Embryonic facial prominence (tissue), 1 donor: ENCODE results near the gene PRDM11.

ENCODE experiments used
- DNase-seq: peaks from one replicate; pipeline ENCODE4 v3.0.0-alpha.2; 2016; ENCODE audit errors: extremely low spot score

PRDM11 gene

DNA sequence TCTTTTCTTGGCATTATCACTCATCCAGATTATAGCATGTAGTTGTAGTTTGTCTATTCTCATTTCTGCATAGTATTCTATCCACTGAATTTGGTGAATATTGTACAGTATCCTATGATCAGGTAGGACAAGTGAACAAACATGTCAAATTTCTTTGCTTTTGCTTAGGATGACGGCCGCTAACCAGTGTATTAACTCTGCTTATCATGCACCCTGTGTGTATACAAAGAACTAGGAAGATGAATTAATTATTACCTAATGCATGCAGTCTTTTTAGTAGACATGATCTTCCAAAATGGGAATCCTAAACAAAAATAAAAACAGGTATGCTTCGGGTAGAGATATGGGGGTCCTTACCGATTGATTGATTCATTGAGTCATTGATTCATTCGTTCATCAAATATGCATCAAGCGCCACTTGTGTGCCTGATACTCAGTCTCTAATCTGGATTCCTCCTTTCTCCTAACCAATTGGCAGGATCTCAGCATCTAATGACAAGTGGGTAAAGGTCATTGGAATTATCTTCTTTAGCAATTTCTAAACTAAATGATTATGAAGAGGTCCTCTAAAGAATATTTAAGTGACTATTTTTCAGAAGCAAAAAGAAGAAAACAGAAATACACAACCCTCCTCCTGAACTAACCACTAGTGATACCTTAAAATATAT lies 27.9 kb downstream of the PRDM11 start:
- DNase-seq: no peak

GRCh38 chr11:45174963-45175362 lies 28.5 kb downstream of the PRDM11 start:
- no peak for DNase-seq

GRCh38 chr11:45176996-45177395 lies 30.6 kb downstream of the PRDM11 start:
- DNase-seq: no peak

GRCh38 chr11:45178223-45178622 lies 31.8 kb downstream of the PRDM11 start:
- DNase-seq: no peak

DNA sequence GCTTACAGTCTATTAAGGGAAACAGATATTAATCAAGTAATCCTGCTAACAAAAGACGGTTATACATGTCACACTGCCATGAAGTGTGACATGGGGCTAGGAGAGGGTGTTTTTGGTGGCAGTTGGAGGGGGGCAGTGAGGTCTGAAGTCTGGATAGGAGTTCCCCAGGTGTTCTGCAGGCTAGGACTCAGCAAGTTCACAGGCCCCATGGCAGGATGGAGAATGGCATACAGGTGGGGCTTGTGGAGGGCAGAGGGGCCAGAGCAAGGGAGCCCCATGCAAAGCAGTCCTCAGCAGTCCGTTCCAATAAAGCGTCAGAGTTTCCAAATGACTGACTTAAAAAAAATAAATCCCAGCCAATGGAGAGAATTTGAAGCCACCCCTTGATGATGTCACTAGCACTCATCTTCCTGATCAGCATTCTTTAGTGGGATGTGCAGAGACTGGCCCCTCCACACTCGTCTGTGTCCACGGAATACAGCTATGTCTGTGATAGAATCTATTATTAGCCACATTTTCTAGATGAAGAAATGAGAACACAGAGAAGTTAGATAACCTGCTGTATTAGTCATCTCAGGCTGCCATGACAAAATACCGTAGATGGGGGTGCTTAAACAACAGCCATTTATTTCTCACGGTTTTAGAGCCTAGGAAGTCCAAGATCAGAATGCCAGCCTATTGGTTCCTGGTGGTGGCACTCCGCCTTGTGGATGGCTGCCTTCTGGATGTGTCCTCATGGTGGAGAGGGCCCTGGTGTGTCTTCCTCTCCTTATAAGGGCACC lies 32.6 kb downstream of the PRDM11 start:
- DNase-seq: peak; percentile 21

DNA sequence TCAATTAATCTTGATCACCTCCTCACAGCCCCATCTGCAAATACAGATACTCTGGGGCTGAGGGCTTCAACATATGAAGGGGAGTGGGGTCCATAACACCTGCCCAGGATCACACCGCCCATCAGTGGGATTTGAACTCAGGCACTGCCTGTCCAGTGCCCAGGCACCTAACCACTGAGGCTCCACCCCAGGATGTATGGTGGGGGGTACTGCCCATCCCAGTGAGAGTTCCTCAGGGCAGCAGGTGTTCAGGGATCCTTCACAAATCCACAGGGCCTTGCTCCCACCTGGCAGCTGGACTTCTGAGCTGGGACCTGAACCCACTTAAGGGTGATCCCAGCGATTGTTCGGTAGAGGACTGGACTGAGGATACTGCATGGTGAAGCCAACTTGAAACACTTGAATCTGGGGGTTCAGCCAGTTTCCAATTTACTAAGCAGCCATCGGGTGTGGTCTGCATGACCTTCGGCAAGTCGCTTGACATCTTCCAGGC lies 33.3 kb downstream of the PRDM11 start:
- DNase-seq: no peak

DNA sequence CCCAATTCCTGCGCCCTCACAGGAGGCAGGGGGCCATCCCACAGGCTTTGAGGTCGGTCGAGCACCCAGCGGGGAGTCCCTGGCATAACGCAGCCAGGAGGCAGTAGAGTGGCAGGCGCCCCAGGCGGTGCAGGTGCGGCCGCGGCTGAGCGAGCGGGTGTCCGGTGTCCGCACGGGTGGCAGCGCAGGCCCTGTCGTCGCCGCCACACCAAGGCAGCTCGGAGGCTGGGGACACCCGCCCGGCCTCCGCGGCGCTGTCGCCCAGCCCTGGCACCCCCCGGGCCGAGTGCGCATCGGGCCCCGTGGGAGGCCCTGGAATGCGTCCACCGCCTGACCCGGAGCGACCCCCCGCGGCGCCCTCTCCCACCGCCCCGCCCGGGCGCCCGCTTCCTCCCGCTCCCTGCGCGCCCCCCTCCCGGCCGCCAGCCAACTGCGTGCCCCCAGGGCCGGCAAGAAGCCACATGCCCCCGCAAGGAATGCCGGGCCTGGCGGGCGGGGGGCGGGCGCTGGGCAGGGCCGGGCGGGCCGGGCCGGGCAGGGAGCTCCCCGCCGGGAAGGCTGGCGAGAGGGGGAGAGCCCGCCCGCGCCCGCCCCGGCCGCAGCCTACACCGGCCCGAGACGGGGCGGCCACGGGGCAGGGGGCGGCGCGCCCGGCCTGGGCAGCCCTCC lies 33.9 kb downstream of the PRDM11 start:
- peak; percentile 29 for DNase-seq

- peak; percentile 36 for DNase-seq
These were observed 34.4 kb downstream of the PRDM11 start for GRCh38 chr11:45180848-45181192.

- no peak for DNase-seq
These were observed 34.9 kb downstream of the PRDM11 start for GRCh38 chr11:45181193-45181888.

- DNase-seq: no peak
These were observed 35.6 kb downstream of the PRDM11 start for GRCh38 chr11:45181889-45182550.

GRCh38 chr11:45182902-45183301 lies 36.5 kb downstream of the PRDM11 start:
- DNase-seq: no peak

GRCh38 chr11:45184640-45185039 lies 38.2 kb downstream of the PRDM11 start:
- no peak for DNase-seq

- DNase-seq: no peak
These were observed 38.8 kb downstream of the PRDM11 start for GRCh38 chr11:45185228-45185729.

GRCh38 chr11:45187375-45187774 lies 40.9 kb downstream of the PRDM11 start:
- no peak for DNase-seq

DNA sequence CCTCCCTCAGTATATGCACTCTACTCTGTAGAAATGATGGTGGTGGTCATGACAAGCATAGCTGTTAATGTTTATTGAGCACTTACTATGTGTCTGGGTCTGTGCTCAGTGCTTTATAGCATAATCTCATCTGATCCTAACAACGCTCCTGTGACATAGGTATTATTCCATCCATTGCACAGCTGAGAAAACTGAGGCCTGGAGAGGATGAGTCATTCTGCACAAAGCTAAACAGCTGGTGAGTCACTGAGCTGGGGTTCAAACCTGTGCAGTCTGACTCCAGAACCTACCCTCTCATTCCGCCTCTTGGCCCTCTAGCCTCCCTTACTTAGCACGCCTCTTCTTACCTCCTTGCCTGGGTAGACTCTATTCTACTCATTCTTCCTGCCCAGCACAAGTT lies 41.7 kb downstream of the PRDM11 start:
- no peak for DNase-seq

DNA sequence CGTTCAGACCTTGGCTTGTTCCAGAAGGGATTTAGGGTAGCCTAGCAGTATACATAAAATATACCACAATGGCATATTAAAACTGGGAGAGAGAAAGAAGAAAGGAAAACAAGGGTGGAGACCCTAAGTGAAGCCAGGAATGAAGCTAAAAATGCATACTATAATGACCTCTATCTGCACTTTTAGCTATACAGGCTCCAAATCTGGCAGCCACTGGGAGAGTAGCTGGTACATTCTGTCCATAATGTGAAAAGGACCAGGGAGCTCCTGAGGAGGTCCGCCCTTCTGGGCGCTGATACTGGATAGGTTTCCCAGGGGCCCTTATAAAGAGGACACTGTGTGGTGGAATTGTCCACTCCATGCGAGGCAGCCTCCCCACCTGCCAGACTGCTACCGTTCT lies 42.8 kb downstream of the PRDM11 start:
- DNase-seq: no peak

DNA sequence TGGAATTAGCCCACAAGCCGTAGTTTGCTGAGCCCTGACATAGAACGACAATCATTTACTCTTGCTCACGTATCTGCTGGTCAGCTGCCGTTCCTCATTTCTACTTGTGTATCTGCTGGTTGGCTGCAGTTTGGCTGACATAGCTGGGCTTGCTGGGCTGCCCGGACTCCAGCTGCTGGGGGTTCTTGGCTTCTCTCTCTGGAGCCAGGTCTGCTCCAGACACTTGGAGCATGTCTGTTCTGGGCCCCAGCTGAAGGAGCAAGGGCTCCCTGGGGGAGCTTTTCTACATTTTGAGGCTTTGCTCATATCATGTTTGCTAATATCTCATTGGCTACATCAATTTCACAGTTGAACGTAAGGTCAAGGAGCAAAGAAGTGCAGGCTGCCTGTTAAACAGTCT lies 47.3 kb downstream of the PRDM11 start:
- DNase-seq: no peak

DNA sequence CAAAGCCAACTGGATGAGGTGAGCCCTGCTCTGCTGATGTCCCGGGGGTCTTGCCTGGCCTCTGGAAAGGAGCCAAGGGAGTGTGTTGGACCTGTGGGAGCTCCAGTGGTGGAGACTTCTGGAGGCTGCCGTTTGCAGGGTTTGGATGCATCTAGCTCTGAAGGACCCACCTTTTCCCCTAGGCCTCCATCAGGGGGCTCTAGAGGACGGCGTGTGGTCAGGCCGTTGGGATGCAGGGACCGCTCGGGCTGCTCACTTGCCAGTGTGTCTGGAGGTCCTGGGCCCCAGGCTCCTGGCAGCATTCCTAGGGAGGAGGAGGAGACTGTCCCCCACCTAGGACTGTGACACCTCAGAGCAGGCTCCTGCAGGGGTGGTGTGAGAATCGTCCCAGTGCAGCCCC lies 58.3 kb downstream of the PRDM11 start:
- DNase-seq: no peak

GRCh38 chr11:45205978-45206377 lies 59.5 kb downstream of the PRDM11 start:
- no peak for DNase-seq

DNA sequence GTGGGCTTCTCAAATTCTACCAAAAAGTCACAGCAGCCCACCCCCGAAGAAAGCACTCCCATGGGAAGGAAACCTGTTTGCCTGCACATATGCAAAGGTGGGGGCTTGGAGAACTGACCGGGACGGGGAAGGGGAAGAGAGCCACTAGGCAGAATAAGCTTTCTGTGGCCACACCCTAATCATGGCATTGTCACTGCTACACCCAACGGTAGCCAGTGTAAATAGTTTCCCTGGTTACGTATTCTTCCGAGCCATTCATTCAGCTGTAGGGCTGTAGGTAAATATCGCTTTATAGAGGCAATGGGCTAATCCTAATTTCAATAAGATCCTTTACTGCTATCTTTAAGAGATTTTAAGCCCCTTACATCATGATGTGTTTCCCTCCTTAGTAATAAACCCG lies 61.7 kb downstream of the PRDM11 start:
- no peak for DNase-seq
